HepG2 (cell line): ENCODE measurements around the gene SLC29A1. TPM values are rescaled to one million over a fixed set of nuclear protein-coding genes. Genes with fewer than 3 reads are reported as not detected.
"Not testable (repeated sequence)": the region's sequence is repeated elsewhere in the genome, so short reads cannot be mapped to it uniquely, and the experiment has no call there.

Source experiments
- ATAC-seq: fragments of 200-7000 bp; cut with Tn5 transposase; 3 replicates; pipeline ENCODE4 v1.9.1; 2020; ENCODE audit warnings: mild to moderate bottlenecking, moderate library complexity
- BruUV-seq: library from RNA; stranded (reverse); fragments of 400-500 nt; replicated peaks from 2 replicates; lab custom pipeline; 2021; lab: Mats Ljungman, UMichigan
- CTCF ChIA-PET: fragments of 300-600 bp; formaldehyde crosslinking; extraction: SDS; loops from one replicate; lab custom pipeline; 2021; ENCODE audit warnings: low total read pairs, inconsistent platforms, low intra/inter-chr PET ratio; lab: Yijun Ruan, JAX
- POLR2A ChIA-PET: fragments of 350-600 bp; sonication (Branson Sonifier 250); formaldehyde crosslinking; loops from one replicate; lab custom pipeline; 2020; ENCODE audit warnings: antibody characterized with exemption, inconsistent platforms; lab: Yijun Ruan, JAX
- DNase-seq: peaks from one replicate; pipeline ENCODE4 v3.0.0-alpha.2; 2015; ENCODE audit warnings: low spot score
- FAIRE-seq: peaks from 3 replicates; lab custom pipeline; 2011; peaks lifted over from hg19 to GRCh38; lab: Jason Lieb, UNC
- H2AFZ ChIP-seq: one replicate; pipeline ENCODE4 v1.6.1; 2011; ENCODE audit warnings: low read length, inconsistent platforms
- H3K27ac ChIP-seq: fragments of 300-600 bp; 3 replicates; pipeline ENCODE4 v1.8.0; 2011; ENCODE audit warnings: mixed run types, mild to moderate bottlenecking, mixed read lengths, low read length, inconsistent platforms; ENCODE audit not compliant: insufficient read depth; ENCODE audit errors: extremely low read length
- H3K27me3 ChIP-seq, 2 experiments: fragments of 200-600 bp in 1 of 2; 2 replicates in 1 of 2; 3 replicates in 1 of 2; pipeline versions ENCODE4 v1.6.0 to v1.8.0; 2011; ENCODE audit warnings: low read length in 2 of 2, mild to moderate bottlenecking in 2 of 2, moderate library complexity in 2 of 2, inconsistent platforms in 1 of 2; ENCODE audit not compliant: insufficient read depth in 2 of 2, control insufficient read depth in 1 of 2
- H3K36me3 ChIP-seq, 2 experiments: fragments of 200-600 bp in 1 of 2; replicated peaks in 1 of 2; 2 replicates in 1 of 2; 3 replicates in 1 of 2; pipeline versions ENCODE4 v1.5.1 to v1.8.0; 2011; ENCODE audit warnings: low read length in 2 of 2, inconsistent platforms in 1 of 2; ENCODE audit not compliant: insufficient read depth in 2 of 2, control insufficient read depth in 1 of 2
- H3K4me1 ChIP-seq: 2 replicates; pipeline ENCODE4 v1.5.1; 2012; ENCODE audit warnings: low read length, inconsistent platforms; ENCODE audit not compliant: insufficient read depth
- H3K4me2 ChIP-seq: 2 replicates; pipeline ENCODE4 v1.6.0; 2011; ENCODE audit warnings: low read depth, low read length, inconsistent platforms
- H3K4me3 ChIP-seq, 3 experiments: fragments of 200-600 bp in 1 of 3; sonication (generic), shearing (Covaris generic) in 1 of 3; replicated peaks in 1 of 3; 2 replicates each; pipeline ENCODE4 v1.5.1; 2011 to 2016; ENCODE audit warnings: low read length in 3 of 3, inconsistent platforms in 2 of 3, low read depth in 2 of 3, mild to moderate bottlenecking in 2 of 3, control low read depth in 1 of 3, mixed read lengths in 1 of 3; ENCODE audit not compliant: insufficient read depth in 1 of 3
- H3K79me2 ChIP-seq: one replicate; pipeline ENCODE4 v1.6.1; 2011; ENCODE audit warnings: low read length, inconsistent platforms; ENCODE audit not compliant: insufficient read depth
- H3K9ac ChIP-seq: 2 replicates; pipeline ENCODE4 v1.6.0; 2011; ENCODE audit warnings: mild to moderate bottlenecking, low read depth, low read length, inconsistent platforms; ENCODE audit not compliant: insufficient read depth
- H3K9me3 ChIP-seq: 2 replicates; pipeline ENCODE4 v1.5.1; 2012; ENCODE audit warnings: mild to moderate bottlenecking, low read length
- H4K20me1 ChIP-seq: 2 replicates; pipeline ENCODE4 v1.6.0; 2011; ENCODE audit warnings: inconsistent platforms, mild to moderate bottlenecking, low read length, moderate library complexity; ENCODE audit not compliant: insufficient read depth
- DZIP1 ChIP-seq: sonication (generic); formaldehyde crosslinking; IDR thresholded peaks from 2 replicates; pipeline ENCODE4 v1.5.0; 2020; ENCODE audit warnings: mild to moderate bottlenecking, missing genetic modification reagents
- HNF1B ChIP-seq: sonication (generic); formaldehyde crosslinking; IDR thresholded peaks from 2 replicates; pipeline ENCODE4 v1.5.1; 2020; ENCODE audit warnings: mild to moderate bottlenecking, moderate library complexity, missing genetic modification reagents
- HOXA7 ChIP-seq: sonication (generic); formaldehyde crosslinking; IDR thresholded peaks from 2 replicates; pipeline ENCODE4 v1.8.1; 2022; ENCODE audit warnings: mild to moderate bottlenecking, missing genetic modification reagents, moderate library complexity
- IKZF1 ChIP-seq: fragments of 450-650 bp; IDR thresholded peaks from 2 replicates; pipeline ENCODE4 v1.7.1; 2016
- KAT8 ChIP-seq: IDR thresholded peaks from 2 replicates; pipeline ENCODE4 v1.6.1; 2016; ENCODE audit warnings: missing genetic modification reagents, missing compliant biosample characterization
- MTERF4 ChIP-seq: sonication (generic); formaldehyde crosslinking; IDR thresholded peaks from 2 replicates; pipeline ENCODE4 v1.8.0; 2023; ENCODE audit warnings: mild to moderate bottlenecking, missing genetic modification reagents
- TRAFD1 ChIP-seq: sonication (generic); formaldehyde crosslinking; IDR thresholded peaks from 2 replicates; pipeline ENCODE4 v1.5.1; 2020; ENCODE audit warnings: missing genetic modification reagents, mild to moderate bottlenecking, borderline replicate concordance
- ZNF790 ChIP-seq: sonication (generic); formaldehyde crosslinking; IDR thresholded peaks from 2 replicates; pipeline ENCODE4 v1.8.0; 2022; ENCODE audit warnings: missing genetic modification reagents, mild to moderate bottlenecking, borderline replicate concordance
- WGBS: methylation state at CpG from one replicate; pipeline ENCODE4 v1.1.6; 2017; ENCODE audit warnings: low lambda C conversion rate; 5-methylcytosine and 5-hydroxymethylcytosine counted together
- in situ Hi-C: cut with HindIII; loops from 2 replicates; pipeline ENCODE4 v1.10.0; 2017; ENCODE audit warnings: low pct_unique_long_range_greater_than_20kb; ENCODE audit not compliant: extremely low pct_ligation_motif_present
- intact Hi-C: fragments of 100-400 bp; cut with micrococcal nuclease; formaldehyde crosslinking; loops from one replicate; pipeline ENCODE4 v1.10.0; 2022; ENCODE audit not compliant: unreplicated experiment
- polyA plus RNA-seq, 8 experiments: library from polyadenylated mRNA; depleted of rRNA in 3 of 8; stranded (reverse) in 7 of 8; unstranded in 1 of 8; fragments of >200 nt; fragmentation: Illumina TruSeq in 4 of 8; extraction: Trizol in 4 of 8; gene quantifications; 2 replicates each; pipeline versions ENCODE4 v1.2.1 to v1.2.3, GENCODE V29; 2011 to 2016; ENCODE audit warnings: low read depth in 4 of 8, missing spikeins in 1 of 8, mixed read lengths in 1 of 8; ENCODE audit not compliant: insufficient read depth in 1 of 8
- total RNA-seq, 5 experiments: library from RNA; depleted of rRNA; stranded (reverse); fragments of >200 nt; fragmentation: Illumina TruSeq; extraction: Trizol; gene quantifications; 2 replicates each; pipeline ENCODE4 v1.2.3, GENCODE V29; 2016; ENCODE audit warnings: low read depth in 1 of 5

SLC29A1 gene
- total and polyA plus RNA-seq, 2 of the 13 experiments (the other 11 are each of a cell fraction or from before 2014, with no cell fraction given) = 43.2 to 106 TPM

DNA sequence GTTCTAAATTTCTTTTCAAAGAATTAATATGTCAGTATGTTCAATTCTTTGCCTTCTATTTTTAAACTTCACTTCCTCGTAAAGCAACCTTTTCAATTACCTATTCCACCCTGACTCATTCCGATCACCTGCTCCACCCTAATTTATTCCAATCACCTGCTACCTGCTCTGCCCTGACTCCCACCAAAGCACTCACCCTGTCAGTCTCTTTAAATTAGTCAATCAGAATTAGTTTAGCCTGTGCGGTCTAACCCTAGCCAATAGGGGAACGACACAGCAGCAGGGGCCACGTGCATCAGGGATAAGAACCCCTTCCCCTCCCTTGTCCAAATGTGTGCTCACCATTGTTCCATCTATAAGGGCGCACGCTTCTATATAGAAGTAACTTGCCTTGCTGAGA, 38.0 kb upstream of the SLC29A1 start:
- BruUV-seq, H3K4me2 ChIP-seq, CTCF ChIA-PET, H3K9me3 ChIP-seq, H4K20me1 ChIP-seq, in situ Hi-C loops, H3K27ac ChIP-seq, H3K79me2 ChIP-seq, H3K36me3 ChIP-seq, H2AFZ ChIP-seq, intact Hi-C loops, H3K27me3 ChIP-seq, H3K4me3 ChIP-seq, H3K9ac ChIP-seq, ATAC-seq, FAIRE-seq, DNase-seq: not testable (repeated sequence)
- POLR2A ChIA-PET = interaction anchor here (1.3 to 2.3 kb wide), 2 partner anchors 34 to 61 kb away, joined by 6 to 10 read pairs; partner anchors contain the start of gene HSP90AB1
- WGBS = 63% methylated on average over 7 of the region's 7 CpGs
- peaks cover 59% of the 10 kb centered on the region for H3K4me1 ChIP-seq

DNA sequence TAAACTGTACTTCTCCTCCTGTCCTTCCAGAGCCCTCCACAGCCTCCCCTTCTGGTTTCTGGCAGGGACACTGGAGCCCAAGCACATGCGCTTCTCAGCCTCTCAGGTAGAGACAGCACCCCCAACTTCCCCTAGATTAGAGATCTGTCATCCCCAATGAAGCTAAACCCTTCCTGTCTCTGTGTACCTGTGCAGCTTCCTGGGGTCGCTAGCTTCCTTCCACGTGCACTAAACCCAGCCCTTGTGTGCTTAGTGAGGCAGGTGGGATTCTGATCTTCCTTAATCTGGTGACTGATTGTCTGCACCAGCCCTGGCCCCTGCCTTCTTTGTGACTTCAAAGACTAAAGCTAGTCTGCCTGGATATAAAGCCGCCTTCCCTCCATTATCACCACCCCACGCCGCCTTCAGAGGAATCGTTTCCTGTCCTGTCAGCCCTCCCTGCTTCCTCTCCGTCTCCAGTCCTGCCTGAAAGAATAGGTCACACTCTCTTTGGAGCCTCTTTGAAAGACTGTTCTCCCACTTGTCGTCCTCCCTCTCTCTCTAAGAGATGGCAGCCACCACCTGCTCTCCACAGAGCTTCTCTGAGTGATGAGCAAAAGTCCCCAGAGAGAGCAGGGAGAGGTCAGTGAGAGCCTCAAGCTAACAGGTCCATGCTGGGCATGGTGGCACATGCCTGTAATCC, 37.3 kb upstream of the SLC29A1 start:
- Histone ChIP-seq H3K36me3 (no peaks in the 10 kb centered on the region), H3K9me3 (no peaks in the 10 kb centered on the region), H3K4me3 (0 out of 6 replicates have a peak overlapping the region, but pooled peaks of 1 of the 3 experiments have one; percentile 2), H3K79me2 (no peaks in the 10 kb centered on the region), H4K20me1 (no peaks in the 10 kb centered on the region), H2AFZ (no peak overlapping the region), H3K4me1 (peaks cover 59% of the 10 kb centered on the region), H3K9ac (no peak overlapping the region), H3K27ac (no peak overlapping the region), H3K4me2 (peak overlapping the region; percentile 41), H3K27me3 (peaks cover 0 to 4% of the 10 kb centered on the region in 2 experiments; a peak in 3 of 5 replicates)
- no TSS peak for BruUV-seq
- ChIA-PET POLR2A (interaction anchor here (0.9 to 2.3 kb wide), 3 partner anchors 17 to 60 kb away, joined by 3 to 10 read pairs (median 6); partner anchors contain the start of gene HSP90AB1), CTCF (no interaction called here)
- DNase-seq (no peak), FAIRE-seq (no peak), ATAC-seq (peak; percentile 50)
- 33% methylated on average over 9 of the region's 9 CpGs for WGBS
- in situ Hi-C loops (no loop called here), intact Hi-C loops (no loop called here)
- TF ChIP-seq TRAFD1 (CRISPR knock-in tag) = no peak
- no peak for TF ChIP-seq HOXA7 (CRISPR knock-in tag)
- TF ChIP-seq KAT8 (CRISPR knock-in tag) = peak; percentile 11; the same call in 1 of the 2 replicates
- 0 out of 2 replicates have a peak, but pooled peaks have one; percentile 21 for TF ChIP-seq HNF1B (CRISPR knock-in tag)
- no peak for TF ChIP-seq DZIP1 (CRISPR knock-in tag)
- no peak for TF ChIP-seq IKZF1
- 0 out of 2 replicates have a peak, but pooled peaks have one; percentile 63 for TF ChIP-seq MTERF4 (CRISPR knock-in tag)
- TF ChIP-seq ZNF790 (CRISPR knock-in tag) = 0 out of 2 replicates have a peak, but pooled peaks have one; percentile 51
